Keratinocyte (primary cell): Measurements from ENCODE around the gene CEACAM19. TPM values are rescaled to one million over a fixed set of nuclear protein-coding genes. Genes with fewer than 3 reads are reported as not detected.

Experiments
- DNase-seq: peaks from one replicate; pipeline ENCODE4 v3.0.0-alpha.2; 2011; ENCODE audit warnings: low read depth, missing footprints, low spot score
- FAIRE-seq: peaks from 2 replicates; lab custom pipeline; 2011; peaks lifted over from hg19 to GRCh38; lab: Jason Lieb, UNC
- H2AFZ ChIP-seq: 2 replicates; pipeline ENCODE4 v1.6.0; 2012; ENCODE audit warnings: low read length, control low read depth, inconsistent platforms; ENCODE audit not compliant: control insufficient read depth
- H3K27ac ChIP-seq: 2 replicates; pipeline ENCODE4 v1.5.1; 2011; ENCODE audit warnings: low read length; ENCODE audit not compliant: control insufficient read depth, insufficient read depth
- H3K27me3 ChIP-seq: 3 replicates; pipeline ENCODE4 v1.6.0; 2011; ENCODE audit warnings: low read length; ENCODE audit not compliant: control insufficient read depth, insufficient read depth; ENCODE audit errors: extremely low read depth
- H3K36me3 ChIP-seq, 2 experiments: 2 replicates in 1 of 2; 3 replicates in 1 of 2; pipeline ENCODE4 v1.5.1; 2011; ENCODE audit warnings: low read length in 2 of 2, mild to moderate bottlenecking in 1 of 2; ENCODE audit not compliant: control insufficient read depth in 2 of 2, insufficient read depth in 2 of 2; ENCODE audit errors: extremely low read depth in 1 of 2
- H3K4me1 ChIP-seq: 3 replicates; pipeline ENCODE4 v1.5.1; 2011; ENCODE audit warnings: low read length; ENCODE audit not compliant: control insufficient read depth, insufficient read depth; ENCODE audit errors: extremely low read depth
- H3K4me2 ChIP-seq: 3 replicates; pipeline ENCODE4 v1.6.0; 2011; ENCODE audit warnings: low read depth, low read length; ENCODE audit not compliant: control insufficient read depth, insufficient read depth; ENCODE audit errors: extremely low read depth
- H3K4me3 ChIP-seq, 3 experiments: fragments of 200-600 bp in 1 of 3; sonication (generic) in 1 of 3; 2 replicates in 2 of 3; 3 replicates in 1 of 3; pipeline ENCODE4 v1.5.1; 2011 to 2016; ENCODE audit warnings: low read length in 3 of 3, mild to moderate bottlenecking in 3 of 3, control low read depth in 2 of 3, inconsistent platforms in 1 of 3, low read depth in 1 of 3, mixed read lengths in 1 of 3, mixed run types in 1 of 3, moderate library complexity in 1 of 3; ENCODE audit not compliant: control insufficient read depth in 2 of 3, insufficient read depth in 2 of 3; ENCODE audit errors: extremely low read depth in 1 of 3
- H3K79me2 ChIP-seq: 2 replicates; pipeline ENCODE4 v1.6.0; 2012; ENCODE audit warnings: low read length; ENCODE audit not compliant: control insufficient read depth, insufficient read depth
- H3K9ac ChIP-seq: 3 replicates; pipeline ENCODE4 v1.6.0; 2011; ENCODE audit warnings: low read length; ENCODE audit not compliant: control insufficient read depth, insufficient read depth; ENCODE audit errors: extremely low read depth
- H3K9me1 ChIP-seq: 3 replicates; pipeline ENCODE4 v1.6.0; 2011; ENCODE audit warnings: low read length; ENCODE audit not compliant: control insufficient read depth, insufficient read depth; ENCODE audit errors: extremely low read depth
- H3K9me3 ChIP-seq: 2 replicates; pipeline ENCODE4 v1.5.1; 2012; ENCODE audit warnings: low read depth, low read length; ENCODE audit not compliant: control insufficient read depth
- H4K20me1 ChIP-seq: 3 replicates; pipeline ENCODE4 v1.6.0; 2011; ENCODE audit warnings: low read length; ENCODE audit not compliant: control insufficient read depth, insufficient read depth; ENCODE audit errors: extremely low read depth
- CTCF ChIP-seq, 3 experiments: IDR thresholded peaks in 1 of 3; conservative IDR thresholded peaks in 1 of 3; optimal IDR thresholded peaks in 1 of 3; 2 replicates in 2 of 3; 3 replicates in 1 of 3; pipeline versions ENCODE3 to v1.5.1; 2011; ENCODE audit warnings: low read length in 3 of 3, mild to moderate bottlenecking in 3 of 3, moderate library complexity in 2 of 3, control low read depth in 1 of 3, inconsistent platforms in 1 of 3; ENCODE audit not compliant: insufficient read depth in 2 of 3; ENCODE audit errors: extremely low read depth in 1 of 3
- EZH2 ChIP-seq: IDR thresholded peaks from one replicate; pipeline ENCODE4 v1.6.1; 2012; ENCODE audit warnings: inconsistent platforms, mild to moderate bottlenecking, low read length, moderate library complexity
- dilution Hi-C: fragments of 300-500 bp; cut with MboI; formaldehyde crosslinking; loops from one replicate; pipeline ENCODE4 v1.7.0; 2020; ENCODE audit warnings: low sequenced_read_pairs; ENCODE audit not compliant: extremely low pct_ligation_motif_present
- polyA plus RNA-seq, 5 experiments: library from polyadenylated mRNA; depleted of rRNA in 3 of 5; stranded (reverse) in 3 of 5; stranded (forward) in 1 of 5; unstranded in 1 of 5; fragments of >200 nt; gene quantifications; 1 replicate in 1 of 5; 2 replicates in 3 of 5; 3 replicates in 1 of 5; pipeline versions ENCODE4 v1.2.1 to v1.2.3, GENCODE V29; 2011 to 2012; ENCODE audit warnings: missing spikeins in 2 of 5, low read depth in 1 of 5, low replicate concordance in 1 of 5

The CEACAM19 gene
- polyA plus RNA-seq, 1 donor (not counting 4 experiments of a cell fraction or from before 2014, with no cell fraction given): 3.7 TPM

- Histone ChIP-seq H3K79me2 (peaks cover 29% of the 10 kb centered on the region), H3K9ac (no peak overlapping the region), H2AFZ (no peak overlapping the region), H4K20me1 (peaks cover 7% of the 10 kb centered on the region), H3K4me2 (no peak overlapping the region), H3K4me3 (no peak overlapping the region), H3K9me1 (no peaks in the 10 kb centered on the region), H3K27me3 (no peaks in the 10 kb centered on the region), H3K9me3 (no peaks in the 10 kb centered on the region), H3K36me3 (peaks cover 7 to 11% of the 10 kb centered on the region in 2 experiments), H3K27ac (no peak overlapping the region), H3K4me1 (peaks cover 33% of the 10 kb centered on the region)
- DNase-seq: no peak
- no peak for TF ChIP-seq CTCF (optimal IDR thresholded peaks at IDR 0.05 in 1 of 3, IDR thresholded peaks at IDR 0.05 in 1 of 3, conservative IDR thresholded peaks at IDR 0.05 in 1 of 3; ENCODE audit: extremely low read depth in 1 of 3, insufficient read depth in 2 of 3, low read length in 3 of 3)
- no peak for TF ChIP-seq EZH2
- dilution Hi-C loops: no loop called here
- no peak for FAIRE-seq
Measured at GRCh38 chr19:44642377-44642776, 28.9 kb upstream of the CEACAM19 start.

- peak within 1 kb of the TSS; percentile 88 for H3K27ac ChIP-seq
- peak within 1 kb of the TSS; percentile 84 for H3K4me2 ChIP-seq
- DNase-seq (peak; percentile 71), FAIRE-seq (no peak)
- H3K4me3 ChIP-seq: peak within 1 kb of the TSS; percentile 75 to 98 (median 88)
- peaks cover 3% of the 10 kb centered on the region for H3K9me1 ChIP-seq
- H3K79me2 ChIP-seq: peaks cover 42% of the 10 kb centered on the region
- H3K4me1 ChIP-seq: peaks cover 32% of the 10 kb centered on the region
- H3K9ac ChIP-seq: peak within 1 kb of the TSS; percentile 90
- H4K20me1 ChIP-seq: peaks cover 13% of the 10 kb centered on the region
- H2AFZ ChIP-seq: peak within 1 kb of the TSS; percentile 96
- peak in 1 of 3 experiments; percentile 17 for TF ChIP-seq CTCF (optimal IDR thresholded peaks at IDR 0.05 in 1 of 3, IDR thresholded peaks at IDR 0.05 in 1 of 3, conservative IDR thresholded peaks at IDR 0.05 in 1 of 3; ENCODE audit: extremely low read depth in 1 of 3, insufficient read depth in 2 of 3, low read length in 3 of 3)
- TF ChIP-seq EZH2: no peak
- peaks cover 13 to 21% of the 10 kb centered on the region in 2 experiments for H3K36me3 ChIP-seq
- no peaks in the 10 kb centered on the region for H3K9me3 ChIP-seq
- dilution Hi-C loops: no loop called here
- H3K27me3 ChIP-seq: no peaks in the 10 kb centered on the region
Measured at GRCh38 chr19:44643605-44644401, 27.5 kb upstream of the CEACAM19 start, which contains the start of gene PVR. Gene PVR, plus strand, starts transcription at chr19:44643910. Its CDS starts 187 bp downstream, at chr19:44644097.
